Mesothelial cell of epicardium (in vitro differentiated cells): ENCODE data around the gene NR3C2. TPM values are rescaled to one million over a fixed set of nuclear protein-coding genes. Genes with fewer than 3 reads are reported as not detected.

Experiments used
- DNase-seq, 2 experiments: peaks; one replicate each; pipeline ENCODE4 v3.0.0; 2021; ENCODE audit warnings: low spot score in 2 of 2; ENCODE audit not compliant: unreplicated experiment in 2 of 2
- H3K27ac Mint-ChIP-seq: 2 replicates; pipeline ENCODE4 v1.8.0; 2021; ENCODE audit warnings: mixed read lengths
- H3K27me3 Mint-ChIP-seq: 2 replicates; pipeline ENCODE4 v1.8.0; 2021; ENCODE audit warnings: low read depth, mixed read lengths
- H3K36me3 Mint-ChIP-seq: 2 replicates; pipeline ENCODE4 v1.8.0; 2021; ENCODE audit warnings: mixed read lengths
- H3K4me1 Mint-ChIP-seq: 2 replicates; pipeline ENCODE4 v1.8.0; 2021; ENCODE audit warnings: mixed read lengths
- H3K4me3 Mint-ChIP-seq: 2 replicates; pipeline ENCODE4 v1.8.0; 2021; ENCODE audit warnings: mild to moderate bottlenecking, moderate library complexity, mixed read lengths
- H3K9me3 Mint-ChIP-seq: 2 replicates; pipeline ENCODE4 v1.8.0; 2021; ENCODE audit warnings: mixed read lengths
- total RNA-seq: library from RNA; stranded (reverse); gene quantifications from 3 replicates; pipeline ENCODE4 v1.2.1, GENCODE V29; 2021
- TF ChIP-seq, protein P1 (sequence below): fragments of 200-600 bp; sonication (generic); IDR thresholded peaks from one replicate; pipeline ENCODE4 v1.5.0; 2021; ENCODE audit warnings: antibody characterized with exemption; ENCODE audit not compliant: unreplicated experiment

NR3C2 gene
- total RNA-seq, 1 donor from 2014 or later, result 5.2 TPM

DNA sequence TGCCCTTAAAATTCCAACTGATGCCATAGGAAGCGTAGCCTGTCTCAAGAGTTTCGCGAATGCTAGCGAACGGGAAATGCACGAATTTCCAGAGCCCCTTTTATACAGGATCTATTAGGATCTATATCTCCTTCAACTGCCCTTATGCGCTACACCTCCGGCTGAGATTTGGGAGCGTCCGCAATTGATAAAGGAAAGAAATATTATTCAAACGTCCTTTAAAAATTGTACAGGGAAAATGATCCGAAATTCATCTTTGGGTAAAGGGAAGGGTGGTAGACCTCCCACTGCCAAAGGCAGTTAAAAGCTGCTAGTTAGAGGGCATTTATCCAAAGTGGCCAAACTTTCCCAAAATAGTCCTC is 609 bp downstream of the NR3C2 start:
- DNase-seq, result no peak
- peaks cover 22% of the 10 kb centered on the region for H3K4me1 Mint-ChIP-seq
- H3K4me3 Mint-ChIP-seq, result peak overlapping the region; percentile 97
- TF ChIP-seq, protein P1, sequence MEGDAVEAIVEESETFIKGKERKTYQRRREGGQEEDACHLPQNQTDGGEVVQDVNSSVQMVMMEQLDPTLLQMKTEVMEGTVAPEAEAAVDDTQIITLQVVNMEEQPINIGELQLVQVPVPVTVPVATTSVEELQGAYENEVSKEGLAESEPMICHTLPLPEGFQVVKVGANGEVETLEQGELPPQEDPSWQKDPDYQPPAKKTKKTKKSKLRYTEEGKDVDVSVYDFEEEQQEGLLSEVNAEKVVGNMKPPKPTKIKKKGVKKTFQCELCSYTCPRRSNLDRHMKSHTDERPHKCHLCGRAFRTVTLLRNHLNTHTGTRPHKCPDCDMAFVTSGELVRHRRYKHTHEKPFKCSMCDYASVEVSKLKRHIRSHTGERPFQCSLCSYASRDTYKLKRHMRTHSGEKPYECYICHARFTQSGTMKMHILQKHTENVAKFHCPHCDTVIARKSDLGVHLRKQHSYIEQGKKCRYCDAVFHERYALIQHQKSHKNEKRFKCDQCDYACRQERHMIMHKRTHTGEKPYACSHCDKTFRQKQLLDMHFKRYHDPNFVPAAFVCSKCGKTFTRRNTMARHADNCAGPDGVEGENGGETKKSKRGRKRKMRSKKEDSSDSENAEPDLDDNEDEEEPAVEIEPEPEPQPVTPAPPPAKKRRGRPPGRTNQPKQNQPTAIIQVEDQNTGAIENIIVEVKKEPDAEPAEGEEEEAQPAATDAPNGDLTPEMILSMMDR, result no peak
- no peaks in the 10 kb centered on the region for H3K9me3 Mint-ChIP-seq
- H3K36me3 Mint-ChIP-seq, result no peaks in the 10 kb centered on the region
- H3K27ac Mint-ChIP-seq, result no peak overlapping the region
- peaks cover 78% of the 10 kb centered on the region for H3K27me3 Mint-ChIP-seq

DNA sequence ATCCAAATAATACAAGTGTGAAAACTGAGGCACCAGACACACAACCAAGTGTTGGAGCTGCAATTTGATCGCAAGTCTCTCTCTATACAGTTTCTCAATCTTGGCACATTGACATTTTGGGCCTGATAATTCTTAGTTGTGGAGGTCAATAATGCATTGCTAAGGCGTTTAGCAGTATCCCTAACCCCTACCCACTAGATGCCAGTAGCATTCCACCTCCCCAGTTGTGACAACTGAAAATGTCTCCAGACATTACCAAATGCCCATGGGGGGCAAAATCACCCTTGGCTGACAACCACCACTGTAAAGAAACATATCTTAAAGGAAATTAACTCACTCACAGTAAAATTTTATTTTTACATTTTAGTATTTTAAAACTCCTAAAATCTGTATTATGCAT is 4.2 kb downstream of the NR3C2 start:
- Mint-ChIP-seq H3K27me3 (peaks cover 76% of the 10 kb centered on the region), H3K4me3 (no peak overlapping the region)

DNA sequence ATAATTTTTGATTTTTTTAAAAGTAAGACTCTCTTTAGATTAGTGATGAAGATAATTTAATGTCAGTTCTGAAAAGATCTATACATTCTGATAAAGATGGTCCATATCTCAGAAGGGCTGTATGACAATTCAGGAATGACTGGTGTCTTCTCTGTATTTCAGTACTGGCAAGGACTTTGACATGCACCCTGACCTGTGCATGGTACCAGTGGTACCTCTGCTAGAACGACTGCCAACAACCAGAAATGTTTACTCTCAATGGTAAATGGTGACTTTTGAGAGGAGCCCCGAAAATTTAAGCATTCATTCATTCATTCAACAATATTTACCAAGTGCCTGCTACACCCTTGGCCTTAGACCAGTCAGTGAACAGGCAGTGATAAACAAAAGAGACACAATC is 4.8 kb downstream of the NR3C2 start:
- no peak overlapping the region for H3K27ac Mint-ChIP-seq
- H3K4me3 Mint-ChIP-seq, result no peak overlapping the region
- TF ChIP-seq, protein P1, result no peak
- no peak for DNase-seq
- H3K27me3 Mint-ChIP-seq, result peaks cover 71% of the 10 kb centered on the region
- H3K4me1 Mint-ChIP-seq, result peaks cover 12% of the 10 kb centered on the region
- no peaks in the 10 kb centered on the region for H3K9me3 Mint-ChIP-seq
- H3K36me3 Mint-ChIP-seq, result no peaks in the 10 kb centered on the region

More for the DNA sequence above, 4.2 kb downstream of the NR3C2 start:
- Mint-ChIP-seq H3K9me3 (no peaks in the 10 kb centered on the region), H3K27ac (no peak overlapping the region), H3K4me1 (peaks cover 16% of the 10 kb centered on the region), H3K36me3 (no peaks in the 10 kb centered on the region)
- DNase-seq, result no peak
- TF ChIP-seq, protein P1, result no peak

DNA sequence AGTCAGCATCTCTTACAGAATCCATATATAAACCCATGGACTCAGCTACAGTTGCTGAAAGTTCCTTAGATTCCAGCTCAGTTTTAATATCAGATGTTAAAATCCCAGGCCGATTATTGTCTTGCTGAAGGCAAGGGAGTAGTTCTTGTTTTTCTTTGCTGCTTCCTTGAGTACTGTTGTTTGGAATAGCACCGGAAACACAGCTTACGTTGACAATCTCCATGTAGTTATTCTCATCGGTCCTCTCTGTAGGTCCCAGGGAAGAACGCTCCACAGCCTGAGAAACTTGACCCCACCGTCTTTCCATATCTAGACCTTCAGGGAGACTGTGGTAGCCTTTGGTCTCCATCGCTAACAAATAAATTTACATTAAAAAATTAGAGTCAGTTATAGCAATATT is 5.7 kb downstream of the NR3C2 start:
- DNase-seq, result no peak
- Mint-ChIP-seq H3K4me3 (no peak overlapping the region), H3K4me1 (peaks cover 8% of the 10 kb centered on the region), H3K27ac (no peak overlapping the region), H3K27me3 (peaks cover 70% of the 10 kb centered on the region), H3K9me3 (no peaks in the 10 kb centered on the region), H3K36me3 (no peaks in the 10 kb centered on the region)
- TF ChIP-seq, protein P1, result no peak

DNA sequence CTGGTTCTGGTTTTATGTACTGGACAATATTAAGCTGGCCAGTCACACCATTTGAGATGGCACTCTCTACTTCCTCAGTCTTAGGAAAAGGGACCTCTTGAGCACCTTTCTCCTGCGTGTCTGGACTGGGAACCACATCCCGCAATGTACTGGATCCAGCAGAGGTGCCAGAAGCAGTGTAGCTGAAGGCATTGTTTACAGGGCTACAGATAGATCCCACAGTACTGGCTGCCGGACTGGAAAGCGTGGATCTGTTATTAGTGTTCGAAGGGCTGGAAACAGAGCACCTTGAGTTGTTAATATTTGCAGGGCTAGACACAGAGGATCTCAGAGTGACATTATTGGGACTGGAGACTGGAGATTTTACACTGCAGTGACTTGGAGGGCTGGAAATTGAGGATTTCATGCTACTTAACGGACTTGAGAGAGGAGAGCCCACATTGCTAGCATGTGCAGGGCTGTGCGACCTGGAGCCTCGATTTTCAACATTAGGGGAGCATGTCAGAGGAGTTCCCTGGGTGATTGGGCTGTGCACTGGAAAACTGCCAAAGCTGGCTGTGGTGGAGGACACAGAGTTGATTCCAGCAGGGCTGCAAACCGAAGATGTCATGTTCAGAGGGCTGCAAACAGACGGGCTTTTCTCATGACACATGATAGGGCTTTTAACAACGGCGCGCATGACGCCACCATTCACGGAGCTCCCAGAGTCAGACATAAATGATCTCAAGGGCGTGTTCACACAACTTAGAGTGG is 6.4 kb downstream of the NR3C2 start:
- Mint-ChIP-seq H3K27ac (no peak overlapping the region), H3K4me3 (no peak overlapping the region), H3K36me3 (no peaks in the 10 kb centered on the region), H3K9me3 (no peaks in the 10 kb centered on the region), H3K27me3 (peaks cover 70% of the 10 kb centered on the region), H3K4me1 (peaks cover 3% of the 10 kb centered on the region)
- TF ChIP-seq, protein P1, result no peak
- no peak for DNase-seq
